Activated CD4-positive, alpha-beta T cell treated with anti-CD3 and anti-CD28 coated beads for 4 hours (primary cell): ENCODE results near the gene SEC24B.
"Not testable (repeated sequence)": the region's sequence is repeated elsewhere in the genome, so short reads cannot be mapped to it uniquely, and the experiment has no call there.

Experiments used
- DNase-seq, 2 donors: peaks; one replicate each; pipeline ENCODE4 v3.0.0-alpha.2; 2020

SEC24B gene

DNA sequence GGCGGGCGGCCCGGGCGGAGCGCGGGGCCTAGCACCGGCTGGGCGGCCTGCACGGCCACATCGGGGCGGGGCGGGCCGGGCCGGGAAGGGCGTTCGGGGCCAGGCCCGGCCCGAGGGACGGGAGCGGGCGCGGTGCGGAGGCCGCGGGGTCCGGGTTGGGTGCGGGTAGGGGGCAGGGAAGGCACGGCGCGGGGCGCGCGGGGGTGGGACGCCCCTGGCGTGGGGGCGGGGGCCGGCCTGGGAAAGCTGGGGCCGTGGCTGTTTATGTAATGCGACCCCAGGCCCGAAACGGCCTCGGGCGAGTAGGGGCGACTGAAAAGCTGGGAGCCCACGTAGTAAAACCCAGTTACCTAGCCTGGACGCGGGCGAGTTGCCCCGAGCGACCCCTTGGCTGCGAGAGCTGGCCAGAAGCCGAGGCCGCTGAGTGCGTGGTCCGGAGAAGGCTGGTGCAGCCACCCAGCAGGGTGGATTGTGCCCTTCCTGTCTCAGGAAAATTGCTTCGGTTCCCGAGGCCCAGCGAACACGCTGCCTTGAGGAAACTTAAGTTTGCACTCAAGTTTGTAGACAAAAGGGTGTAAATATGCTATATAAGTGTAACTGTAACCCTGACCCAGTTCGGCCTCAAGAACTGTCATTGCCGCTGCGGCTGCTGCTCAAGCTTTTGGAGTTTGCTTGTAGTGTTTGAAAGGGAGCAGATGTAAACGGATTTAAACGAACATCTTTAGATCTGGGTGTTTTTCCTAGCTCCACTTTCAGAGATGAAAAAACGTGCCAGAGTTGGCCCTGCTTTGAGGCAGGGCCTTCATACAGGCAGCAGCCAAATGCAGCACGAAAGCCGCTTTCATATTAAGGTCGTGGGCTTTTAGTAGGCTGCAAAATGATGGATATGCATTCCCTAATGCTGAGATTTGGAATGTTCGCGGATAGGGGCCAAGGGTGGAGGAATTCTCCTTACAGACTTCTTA, 674 bp downstream of the SEC24B start:
- DNase-seq, result peak; percentile 6 to 12

DNA sequence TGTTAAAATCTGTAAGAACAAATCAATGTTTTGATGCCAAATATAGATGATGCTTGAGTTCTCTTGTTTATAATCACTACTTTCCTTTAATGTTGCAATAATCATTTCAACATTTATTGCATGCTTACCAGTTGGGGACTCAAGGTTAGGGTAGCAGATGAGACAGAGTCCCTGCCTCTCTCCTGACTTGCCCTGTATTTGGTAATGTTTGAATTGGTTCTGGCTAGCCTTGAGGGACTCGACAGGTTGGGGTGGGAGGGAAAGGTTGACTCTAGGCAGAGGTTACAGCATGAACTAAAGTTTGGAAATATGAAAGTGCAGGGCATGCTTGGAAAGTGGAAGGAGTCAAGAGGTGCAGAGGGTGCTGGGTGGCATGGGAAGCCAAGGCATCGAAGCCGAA, 2.0 kb downstream of the SEC24B start:
- DNase-seq, result no peak

DNA sequence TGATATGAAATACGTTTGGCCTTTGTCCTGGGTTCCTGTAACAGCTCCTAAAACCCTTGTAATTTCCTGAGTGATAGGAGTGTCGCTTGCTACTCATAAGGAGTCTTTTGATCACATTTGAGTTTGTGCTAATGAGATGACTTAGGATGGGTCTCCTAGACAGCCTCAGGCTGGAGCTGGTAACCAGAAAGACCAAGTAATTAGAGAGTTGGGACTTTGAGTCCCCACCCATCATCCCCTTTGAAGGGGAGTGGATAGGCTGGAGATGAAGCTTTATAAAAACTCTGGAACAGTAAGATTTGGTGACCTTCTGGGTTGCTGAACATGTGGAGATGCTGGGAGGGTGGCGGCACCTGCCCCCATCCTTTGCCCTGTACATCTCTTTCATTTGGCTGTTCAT, 2.9 kb downstream of the SEC24B start:
- DNase-seq, result no peak

DNA sequence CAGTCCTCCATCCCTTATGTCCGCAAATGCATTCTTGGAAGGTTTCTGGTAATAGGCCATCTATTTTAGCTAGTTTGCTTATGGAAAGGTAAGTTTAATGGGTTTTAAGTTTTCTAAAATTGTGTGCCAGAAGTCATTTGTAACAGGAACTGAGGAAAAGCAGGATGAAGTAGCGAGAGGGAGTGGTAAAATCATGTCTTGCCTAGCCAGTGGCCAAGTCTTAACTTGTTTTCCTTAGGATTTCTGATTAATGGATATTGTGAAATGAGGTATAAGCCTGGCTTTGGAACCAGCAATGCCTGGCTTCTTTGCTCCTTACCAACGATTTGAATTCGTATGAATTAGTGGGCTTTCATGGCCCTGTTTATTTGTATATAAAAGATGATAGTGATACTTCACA, 7.3 kb downstream of the SEC24B start:
- DNase-seq, result no peak

DNA sequence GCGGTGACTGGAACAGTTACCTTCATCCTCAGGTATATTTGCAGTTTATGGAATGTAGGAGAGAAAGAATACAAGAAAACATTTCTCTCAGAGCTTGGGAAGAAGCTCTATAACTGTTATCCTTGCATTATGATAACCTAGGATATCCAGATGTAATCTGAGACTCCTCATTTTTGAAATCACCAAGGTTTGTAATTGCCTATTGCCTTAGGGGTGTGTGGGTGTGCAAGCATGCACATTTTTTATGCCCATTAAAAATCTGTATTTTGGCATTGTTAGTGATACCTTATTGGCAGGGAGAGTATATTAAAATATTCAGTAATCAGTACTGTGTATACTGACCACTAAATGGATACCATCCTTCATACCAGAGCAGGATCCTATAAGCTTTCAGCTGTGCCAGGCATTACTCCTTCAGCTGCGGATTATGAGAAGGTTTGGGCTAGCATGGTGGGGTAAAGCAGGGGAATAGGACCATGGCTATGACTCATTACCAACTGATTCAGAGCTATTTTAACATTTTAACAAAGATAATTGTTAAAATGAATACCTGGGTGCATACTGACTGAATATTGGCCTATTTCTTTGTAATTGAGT, 8.3 kb downstream of the SEC24B start:
- no peak for DNase-seq

DNA sequence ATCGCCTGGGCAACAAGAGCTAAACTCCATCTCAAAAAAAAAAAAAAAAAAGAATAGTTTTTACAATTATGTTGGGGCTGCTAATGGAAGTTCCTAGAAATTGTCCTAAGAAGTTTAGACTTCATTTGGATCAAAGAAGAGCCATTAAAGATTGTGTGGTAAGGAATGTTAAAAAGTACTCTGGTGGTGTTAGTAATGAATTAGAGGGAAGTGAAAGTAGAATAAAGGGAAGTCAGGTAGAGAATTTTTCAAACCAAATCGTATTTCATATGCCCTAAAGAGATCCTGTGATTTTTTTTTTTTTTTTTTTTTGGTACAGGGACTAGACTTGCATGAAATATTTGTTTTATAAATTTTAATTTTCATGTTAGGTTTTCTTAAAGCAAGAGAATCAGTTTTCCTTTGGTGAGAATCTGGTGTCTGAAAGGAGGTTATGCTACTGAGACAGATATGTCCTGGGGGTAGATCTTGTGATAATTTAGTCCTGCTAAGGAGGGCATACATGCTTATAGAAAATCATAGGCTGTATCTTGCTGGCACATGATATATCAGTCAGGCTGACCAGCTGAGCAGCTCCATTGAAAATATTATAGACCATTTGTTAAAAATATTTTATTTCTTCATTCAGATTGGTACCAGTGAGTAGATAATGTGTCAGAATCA, 10.7 kb downstream of the SEC24B start:
- no peak for DNase-seq

DNA sequence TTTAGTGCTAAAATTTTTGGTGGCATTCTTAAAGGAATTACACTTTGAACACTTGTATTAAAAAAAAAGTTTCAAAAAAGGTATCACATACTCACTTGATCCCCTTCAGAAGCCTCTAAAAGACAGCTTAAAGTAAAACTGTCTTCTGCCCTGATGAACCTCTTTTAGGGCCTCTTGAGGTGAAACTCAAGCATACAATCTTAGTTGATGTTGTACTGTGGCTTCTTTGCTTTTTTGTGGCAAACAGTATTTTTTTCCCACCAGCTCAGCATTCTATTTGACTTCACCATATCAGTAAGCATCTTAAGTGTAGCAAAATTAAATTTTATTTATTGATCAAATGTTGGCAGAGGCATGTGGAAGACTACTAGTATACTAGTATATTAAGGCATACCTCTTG, 13.7 kb downstream of the SEC24B start:
- DNase-seq, result no peak

DNA sequence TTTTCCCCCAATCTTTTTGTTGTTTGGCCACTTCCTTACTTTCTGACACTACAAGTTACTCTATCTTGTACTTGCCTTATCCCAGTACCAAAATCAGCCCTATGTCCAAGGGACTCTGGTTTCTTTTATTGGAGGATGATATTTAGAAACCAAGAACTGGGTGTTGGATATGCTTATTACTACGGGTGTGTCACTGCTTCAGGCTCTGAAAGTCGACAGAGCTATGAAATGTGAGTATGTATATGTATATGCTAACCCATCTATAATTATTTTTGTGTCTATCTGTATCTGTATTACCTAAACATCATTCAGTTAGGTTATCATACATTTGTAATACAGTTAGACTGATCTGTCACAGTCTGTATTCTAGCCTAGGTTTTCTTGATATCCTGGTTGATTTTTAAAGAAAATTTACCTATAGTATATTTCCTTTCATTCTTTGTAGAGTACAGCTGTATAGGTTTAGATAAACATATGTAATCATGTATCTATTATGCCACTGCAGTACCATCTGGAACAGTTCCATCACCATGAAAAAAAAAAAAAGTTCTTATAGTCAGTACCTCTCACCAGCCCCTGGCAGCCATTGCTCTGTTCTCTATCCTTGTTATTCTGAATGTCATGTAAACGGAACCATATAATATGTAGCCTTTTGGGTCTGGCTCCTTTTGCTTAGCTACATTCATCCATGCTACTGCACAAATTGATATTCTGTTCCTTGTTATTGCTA, 18.1 kb downstream of the SEC24B start:
- no peak for DNase-seq

DNA sequence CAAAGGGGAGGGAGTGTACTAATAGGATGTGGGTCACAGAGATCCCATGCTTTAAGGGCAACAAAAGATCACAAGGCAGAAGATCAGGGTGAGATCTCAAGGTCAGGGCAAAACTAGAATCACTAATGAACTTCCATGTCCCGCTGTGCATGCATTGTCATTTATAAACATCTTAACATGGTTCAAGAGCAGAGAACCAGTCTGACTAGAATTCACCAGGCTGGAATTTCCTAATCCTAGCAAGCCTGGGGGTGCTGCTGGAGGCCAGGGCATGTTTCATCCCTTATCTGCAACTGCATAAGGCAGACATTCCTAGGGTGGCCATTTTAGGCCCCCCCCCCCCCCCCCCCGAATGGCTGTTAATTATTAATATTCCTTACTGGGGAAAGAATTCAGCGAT, 19.5 kb downstream of the SEC24B start:
- DNase-seq, result not testable (repeated sequence)

DNA sequence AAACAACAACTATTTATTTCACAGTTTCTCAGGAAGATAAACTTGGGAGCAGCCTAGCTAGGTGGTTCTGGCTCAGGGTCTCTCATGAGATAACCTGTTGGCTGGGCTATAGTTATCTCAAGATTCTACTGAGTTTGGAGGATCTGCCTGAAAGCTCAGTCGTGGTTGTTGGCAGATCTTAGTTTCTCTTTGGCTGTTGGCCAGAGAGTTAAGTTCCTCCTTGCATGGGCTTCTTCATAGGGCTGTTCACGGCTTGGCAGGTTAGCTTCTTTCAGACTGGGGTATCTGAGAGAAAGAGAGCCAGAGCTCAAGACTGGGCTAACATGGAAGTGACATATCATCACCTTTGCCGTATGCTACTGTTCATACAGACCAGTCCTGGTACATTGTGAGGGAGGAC, 28.7 kb downstream of the SEC24B start:
- no peak for DNase-seq

DNA sequence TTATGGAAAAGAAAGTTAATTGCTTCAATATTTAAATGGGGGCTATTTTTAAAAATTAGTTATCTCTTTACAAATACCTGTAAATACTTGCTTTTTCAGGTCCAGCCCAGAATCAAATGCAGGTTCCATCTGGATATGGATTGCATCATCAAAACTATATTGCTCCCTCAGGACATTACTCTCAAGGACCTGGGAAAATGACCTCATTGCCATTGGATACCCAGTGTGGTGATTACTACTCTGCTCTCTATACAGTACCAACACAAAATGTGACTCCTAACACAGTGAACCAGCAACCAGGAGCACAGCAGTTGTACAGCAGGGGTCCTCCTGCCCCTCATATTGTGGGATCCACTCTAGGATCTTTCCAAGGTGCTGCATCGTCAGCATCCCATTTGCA, 29.2 kb downstream of the SEC24B start:
- DNase-seq, result no peak

DNA sequence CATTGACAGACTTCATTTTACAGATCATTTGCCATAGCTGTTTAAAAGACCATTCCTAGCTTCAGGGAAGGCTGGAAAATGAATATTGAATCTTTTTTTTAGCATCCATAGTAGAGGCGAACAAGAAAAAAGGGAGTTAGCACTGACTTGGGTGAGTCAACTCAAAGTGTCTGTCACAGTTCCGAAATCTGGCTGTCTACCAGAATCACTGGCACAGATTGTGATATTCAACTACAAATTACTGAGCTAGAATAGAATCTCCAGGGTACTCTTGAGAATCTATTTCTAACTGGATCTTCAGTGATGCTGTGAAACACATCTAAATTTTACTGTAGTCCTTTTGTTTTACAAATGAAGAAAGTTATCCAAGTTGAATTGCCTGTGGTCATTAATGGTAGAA, 31.5 kb downstream of the SEC24B start:
- DNase-seq, result no peak

DNA sequence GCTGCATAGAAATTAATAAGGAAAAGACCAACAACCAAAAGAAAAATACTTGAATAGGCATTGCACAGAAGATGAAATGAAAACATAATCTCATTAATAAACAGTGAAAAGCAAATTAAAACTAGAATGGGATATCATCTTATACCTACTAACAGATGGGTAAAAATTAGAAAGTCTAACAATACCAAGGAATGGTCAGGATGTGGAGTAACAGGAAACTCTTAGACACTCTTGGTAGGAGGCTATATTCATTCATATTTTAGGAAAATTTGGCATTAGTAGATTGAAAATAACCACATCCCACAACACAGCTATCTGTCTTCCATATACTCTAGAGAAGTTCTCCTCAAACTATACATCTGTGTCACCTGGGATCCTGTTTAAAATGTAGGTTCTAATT, 36.3 kb downstream of the SEC24B start:
- no peak for DNase-seq

DNA sequence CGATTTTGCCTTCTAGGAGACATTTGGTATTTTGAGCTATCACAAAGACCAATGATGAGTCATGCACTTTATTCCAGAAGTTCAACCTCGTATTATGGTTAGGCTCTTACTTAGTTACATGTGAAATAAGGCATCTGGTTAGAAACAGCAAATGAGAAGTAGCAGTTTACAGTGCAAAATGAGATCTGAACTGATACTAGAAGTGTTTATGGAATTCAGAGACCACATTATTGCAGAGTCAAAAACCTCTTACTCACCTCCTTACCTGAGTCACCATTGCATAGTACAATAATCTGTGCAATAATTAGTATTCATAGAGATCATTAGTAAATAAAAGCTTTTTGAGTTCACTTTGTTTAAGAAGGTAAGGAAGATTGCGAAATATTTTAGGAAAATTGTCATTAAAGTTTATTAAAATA, 38.7 kb downstream of the SEC24B start:
- DNase-seq, result no peak

DNA sequence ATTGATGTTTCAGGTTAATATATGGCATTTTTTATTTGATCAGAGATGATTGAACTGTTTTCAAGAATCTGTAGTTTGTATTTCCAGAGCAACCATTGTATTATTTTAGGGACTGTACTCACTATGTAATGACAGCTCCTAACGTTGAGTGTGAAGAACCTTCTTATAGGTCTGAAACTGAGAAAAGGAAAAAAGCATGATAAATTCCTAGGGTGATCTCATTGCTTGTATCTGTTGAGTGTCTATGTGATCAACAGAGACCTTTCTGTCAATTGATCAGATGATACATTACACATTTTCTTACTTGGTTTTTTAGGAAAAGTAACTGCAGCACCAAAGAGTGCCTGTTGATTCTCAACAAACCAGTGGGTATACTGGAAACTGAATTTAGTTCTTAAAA, 40.2 kb downstream of the SEC24B start:
- no peak for DNase-seq

DNA sequence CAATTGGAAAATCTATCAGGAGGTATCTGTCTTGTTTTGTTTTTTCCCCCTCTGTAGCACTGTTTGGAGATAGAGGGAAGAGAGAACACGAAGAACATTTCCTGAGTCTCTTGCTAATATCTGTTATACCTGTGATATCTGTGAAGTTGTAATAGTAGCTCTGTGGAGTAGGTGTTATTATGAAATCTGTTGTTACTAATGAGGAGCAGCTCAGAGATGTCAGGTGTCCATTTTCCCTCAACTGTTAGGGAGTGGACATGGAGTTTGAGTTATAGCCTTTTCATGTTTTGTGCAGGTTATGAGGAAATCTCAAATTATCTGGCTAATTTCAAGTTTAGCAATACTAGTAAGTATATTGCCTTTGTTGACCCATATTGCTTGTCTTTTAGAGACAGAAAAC, 52.4 kb downstream of the SEC24B start:
- no peak for DNase-seq

DNA sequence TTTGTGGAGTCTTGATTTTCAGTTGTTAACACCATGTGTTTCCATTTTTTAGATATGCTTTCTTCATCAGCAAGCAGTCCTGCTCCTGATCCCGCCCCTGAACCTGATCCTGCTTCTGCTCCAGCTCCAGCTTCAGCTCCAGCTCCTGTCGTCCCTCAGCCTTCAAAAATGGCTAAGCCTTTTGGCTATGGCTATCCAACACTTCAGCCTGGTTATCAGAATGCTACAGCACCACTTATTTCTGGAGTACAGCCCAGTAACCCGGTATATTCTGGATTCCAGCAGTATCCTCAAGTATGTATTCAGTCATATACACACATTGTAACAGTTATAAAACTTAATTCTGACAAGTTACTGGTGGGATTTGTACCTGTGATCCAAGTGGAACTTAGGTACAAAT, 60.9 kb downstream of the SEC24B start:
- no peak for DNase-seq

DNA sequence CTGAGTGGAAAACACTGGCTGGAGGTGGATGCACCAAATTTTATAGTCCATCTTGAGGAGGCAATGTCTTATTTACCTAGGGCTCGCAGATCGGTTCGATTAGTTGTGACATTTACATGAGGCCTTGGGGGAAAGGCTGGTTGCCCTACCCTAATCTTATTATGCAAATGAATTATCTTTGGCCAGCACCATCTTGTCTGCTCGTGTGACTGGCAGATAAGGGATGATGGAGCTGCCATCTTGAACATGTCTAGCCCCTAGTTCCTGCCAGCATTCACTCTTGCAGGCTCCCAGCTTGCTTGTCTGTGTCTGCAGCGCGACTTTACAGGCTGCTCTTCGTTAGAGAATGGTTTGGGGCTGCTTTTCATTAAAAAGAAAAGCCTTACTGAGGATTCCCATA, 61.9 kb downstream of the SEC24B start:
- DNase-seq, result no peak

DNA sequence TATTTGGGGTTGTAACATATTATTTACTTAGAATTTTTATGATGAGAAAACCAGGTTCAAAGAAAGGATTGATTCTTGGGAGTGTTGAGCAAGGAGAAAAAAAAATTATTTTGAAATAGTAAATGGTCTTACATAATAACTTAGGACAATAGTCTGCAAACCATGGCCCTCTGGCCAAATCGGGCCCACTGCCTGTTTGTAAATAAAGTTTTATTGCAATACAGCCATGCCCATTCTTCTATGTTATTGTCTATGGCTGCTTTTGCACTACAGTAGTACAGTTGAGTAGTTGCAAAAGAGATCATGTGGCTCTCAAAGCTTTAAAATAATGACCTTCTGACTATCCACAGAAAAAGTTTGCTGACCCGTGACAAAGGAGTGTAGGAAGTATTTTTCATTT, 63.3 kb downstream of the SEC24B start:
- DNase-seq, result no peak

DNA sequence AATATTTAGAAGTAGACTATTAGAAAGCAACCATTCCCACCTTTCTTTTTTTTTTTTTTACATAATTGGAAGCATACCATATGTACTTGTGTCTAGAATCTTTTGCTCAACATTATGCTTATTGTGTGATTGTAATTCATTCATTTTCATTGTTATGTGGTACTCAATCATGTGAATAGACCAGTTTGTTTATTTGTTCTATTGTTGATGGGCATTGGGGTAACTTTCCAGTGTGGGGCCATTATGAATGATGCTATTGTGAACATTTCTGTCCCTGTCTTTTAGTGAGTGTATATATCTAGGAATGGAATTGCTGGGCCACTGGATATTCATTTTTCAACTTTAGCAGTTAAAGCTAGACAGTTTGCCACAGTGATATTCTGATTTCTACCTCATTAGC, 63.9 kb downstream of the SEC24B start:
- DNase-seq, result no peak

DNA sequence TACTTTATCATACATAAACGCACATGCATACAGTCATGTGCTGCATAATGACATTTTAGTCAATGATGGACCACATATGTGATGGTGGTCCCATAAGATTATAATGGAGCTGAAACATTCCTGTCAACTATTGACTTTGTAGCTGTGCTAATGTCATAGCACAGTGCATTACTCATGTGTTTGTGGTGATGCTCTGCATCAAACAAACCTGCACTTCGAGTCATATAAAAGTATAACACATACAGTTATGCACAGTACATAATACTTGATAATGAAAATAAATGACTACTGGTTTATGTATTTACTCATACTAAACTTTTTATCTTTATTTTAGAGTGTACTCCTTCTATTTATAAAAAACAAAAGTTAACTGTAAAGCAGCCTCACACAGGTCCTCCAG, 65.9 kb downstream of the SEC24B start:
- no peak for DNase-seq

DNA sequence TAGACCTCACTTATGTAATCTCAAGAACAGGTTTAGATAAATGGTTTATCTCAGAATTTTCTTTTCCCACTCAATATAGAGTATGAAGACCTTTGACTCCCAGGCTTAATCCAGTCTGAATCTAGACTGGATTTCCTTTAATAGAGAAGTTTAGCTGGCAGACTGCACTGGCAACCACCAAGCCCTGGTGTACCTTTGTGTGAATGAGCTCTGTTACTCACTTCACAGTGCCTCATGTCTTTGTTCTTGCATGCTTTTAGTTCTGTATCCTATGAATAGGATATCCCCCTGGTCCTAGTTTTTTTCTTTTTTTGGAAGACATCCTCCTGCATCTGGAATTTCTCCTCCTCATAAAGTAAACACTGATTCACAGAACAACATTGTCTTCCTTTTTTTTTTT, 73.3 kb downstream of the SEC24B start:
- DNase-seq, result no peak

DNA sequence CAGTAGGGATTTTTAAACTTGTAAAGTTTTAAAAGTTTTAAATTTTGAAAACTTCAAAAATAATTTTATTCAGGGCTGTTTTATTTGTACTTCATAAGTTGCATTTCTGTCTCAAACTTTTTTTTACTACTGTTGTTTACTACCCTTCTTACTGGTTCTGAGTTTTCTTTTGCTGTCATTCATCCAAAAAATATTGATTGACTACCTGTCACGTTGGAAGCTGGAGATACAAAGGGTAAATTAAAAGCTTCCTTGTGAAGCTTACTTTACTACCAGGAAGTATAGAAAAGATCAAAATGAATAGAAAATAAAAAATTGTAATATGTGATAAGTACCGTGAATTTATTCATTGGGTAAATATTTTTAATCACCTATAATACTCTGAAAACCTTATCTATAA, 77.1 kb downstream of the SEC24B start:
- DNase-seq, result no peak
